HL-60 (cell line): ENCODE data around the gene LRWD1.

Source experiments
- CTCF ChIP-seq: IDR thresholded peaks from one replicate; pipeline ENCODE4 v1.5.1; 2011; ENCODE audit warnings: low read length, control low read depth, inconsistent platforms; ENCODE audit not compliant: insufficient read depth
- POLR2AphosphoS5 ChIP-seq: IDR thresholded peaks from 2 replicates; pipeline ENCODE4 v1.6.1; 2012; ENCODE audit warnings: low read depth
- REST ChIP-seq: IDR thresholded peaks from 2 replicates; pipeline ENCODE4 v1.6.1; 2012; ENCODE audit warnings: low read depth; ENCODE audit not compliant: insufficient replicate concordance

- TF ChIP-seq POLR2AphosphoS5 (no peak), CTCF (no peak), REST (no peak)
Observed at GRCh38 chr7:102453319-102453718, 11.5 kb upstream of the LRWD1 start.
